ENCODE measurements around the gene ITPR2.

The ITPR2 gene

GRCh38 chr12:26455936-26456574, 376.9 kb downstream of the ITPR2 start:
- no peaks in the 10 kb centered on the region for H3K9me3 ChIP-seq (ENCODE audit: insufficient read depth, low read depth, low read length)
- no peaks in the 10 kb centered on the region for H3F3A ChIP-seq (ENCODE audit: low read depth)
- no peaks in the 10 kb centered on the region for H3K4me1 ChIP-seq (ENCODE audit: insufficient read depth, low read length, poor library complexity, severe bottlenecking)
- H3K4me2 ChIP-seq (ENCODE audit: low read depth, low read length, poor library complexity, severe bottlenecking), result no peak overlapping the region
- no peaks in the 10 kb centered on the region for H3K27me3 ChIP-seq (ENCODE audit: insufficient read depth, low read length, poor library complexity, severe bottlenecking)
- H3K79me2 ChIP-seq (ENCODE audit: insufficient read depth, low read length), result no peaks in the 10 kb centered on the region
- H4K20me1 ChIP-seq (ENCODE audit: insufficient read depth, low read length, poor library complexity, severe bottlenecking), result no peaks in the 10 kb centered on the region
- H3K9me2 ChIP-seq (replicated peaks; ENCODE audit: low read depth, low read length), result no peaks in the 10 kb centered on the region
- no peak overlapping the region for H2AFZ ChIP-seq (ENCODE audit: low read length)
- H3K9ac ChIP-seq (ENCODE audit: low read depth, low read length, poor library complexity, severe bottlenecking), result no peak overlapping the region
- no peak for TF ChIP-seq EZH2phosphoT487 (IDR thresholded peaks at IDR 0.05; ENCODE audit: borderline replicate concordance)
- no peak for TF ChIP-seq CTCF (conservative IDR thresholded peaks at IDR 0.05; ENCODE audit: low read length)
- H3K4me3 ChIP-seq (ENCODE audit: low read length, poor library complexity, severe bottlenecking), result no peak overlapping the region
- no peaks in the 10 kb centered on the region for H3K36me3 ChIP-seq (ENCODE audit: insufficient read depth, low read length)

GRCh38 chr12:26453246-26453645, 379.7 kb downstream of the ITPR2 start:
- no peak overlapping the region for H3K4me2 ChIP-seq (ENCODE audit: low read depth, low read length, poor library complexity, severe bottlenecking)
- no peaks in the 10 kb centered on the region for H3K9me3 ChIP-seq (ENCODE audit: insufficient read depth, low read depth, low read length)
- no peaks in the 10 kb centered on the region for H3K4me1 ChIP-seq (ENCODE audit: insufficient read depth, low read length, poor library complexity, severe bottlenecking)
- no peaks in the 10 kb centered on the region for H4K20me1 ChIP-seq (ENCODE audit: insufficient read depth, low read length, poor library complexity, severe bottlenecking)
- H3K36me3 ChIP-seq (ENCODE audit: insufficient read depth, low read length), result no peaks in the 10 kb centered on the region
- no peaks in the 10 kb centered on the region for H3K79me2 ChIP-seq (ENCODE audit: insufficient read depth, low read length)
- H3F3A ChIP-seq (ENCODE audit: low read depth), result no peaks in the 10 kb centered on the region
- no peak overlapping the region for H3K9ac ChIP-seq (ENCODE audit: low read depth, low read length, poor library complexity, severe bottlenecking)
- no peak overlapping the region for H2AFZ ChIP-seq (ENCODE audit: low read length)
- H3K9me2 ChIP-seq (replicated peaks; ENCODE audit: low read depth, low read length), result no peaks in the 10 kb centered on the region
- H3K27me3 ChIP-seq (ENCODE audit: insufficient read depth, low read length, poor library complexity, severe bottlenecking), result no peaks in the 10 kb centered on the region
- TF ChIP-seq EZH2phosphoT487 (IDR thresholded peaks at IDR 0.05; ENCODE audit: borderline replicate concordance) (no peak), CTCF (conservative IDR thresholded peaks at IDR 0.05; ENCODE audit: low read length) (no peak)
- H3K4me3 ChIP-seq (ENCODE audit: low read length, poor library complexity, severe bottlenecking), result no peak overlapping the region

- Histone ChIP-seq H3F3A (ENCODE audit: low read depth) (no peaks in the 10 kb centered on the region), H3K4me2 (ENCODE audit: low read depth, low read length, poor library complexity, severe bottlenecking) (no peak overlapping the region), H3K9me2 (replicated peaks; ENCODE audit: low read depth, low read length) (no peaks in the 10 kb centered on the region), H3K9ac (ENCODE audit: low read depth, low read length, poor library complexity, severe bottlenecking) (no peak overlapping the region), H3K4me1 (ENCODE audit: insufficient read depth, low read length, poor library complexity, severe bottlenecking) (no peaks in the 10 kb centered on the region), H3K9me3 (ENCODE audit: insufficient read depth, low read depth, low read length) (no peaks in the 10 kb centered on the region), H4K20me1 (ENCODE audit: insufficient read depth, low read length, poor library complexity, severe bottlenecking) (no peaks in the 10 kb centered on the region), H3K27me3 (ENCODE audit: insufficient read depth, low read length, poor library complexity, severe bottlenecking) (no peaks in the 10 kb centered on the region), H2AFZ (ENCODE audit: low read length) (no peak overlapping the region), H3K36me3 (ENCODE audit: insufficient read depth, low read length) (no peaks in the 10 kb centered on the region), H3K4me3 (ENCODE audit: low read length, poor library complexity, severe bottlenecking) (no peak overlapping the region), H3K79me2 (ENCODE audit: insufficient read depth, low read length) (no peaks in the 10 kb centered on the region)
- TF ChIP-seq EZH2phosphoT487 (IDR thresholded peaks at IDR 0.05; ENCODE audit: borderline replicate concordance), result no peak
- no peak for TF ChIP-seq CTCF (conservative IDR thresholded peaks at IDR 0.05; ENCODE audit: low read length)
Observed at GRCh38 chr12:26452511-26452910, 380.5 kb downstream of the ITPR2 start.

Data from Loucy (cell line).